ENCODE results near the gene SLC6A4.
"Not testable (repeated sequence)": the region's sequence is repeated elsewhere in the genome, so short reads cannot be mapped to it uniquely, and the experiment has no call there.

The SLC6A4 gene

DNA sequence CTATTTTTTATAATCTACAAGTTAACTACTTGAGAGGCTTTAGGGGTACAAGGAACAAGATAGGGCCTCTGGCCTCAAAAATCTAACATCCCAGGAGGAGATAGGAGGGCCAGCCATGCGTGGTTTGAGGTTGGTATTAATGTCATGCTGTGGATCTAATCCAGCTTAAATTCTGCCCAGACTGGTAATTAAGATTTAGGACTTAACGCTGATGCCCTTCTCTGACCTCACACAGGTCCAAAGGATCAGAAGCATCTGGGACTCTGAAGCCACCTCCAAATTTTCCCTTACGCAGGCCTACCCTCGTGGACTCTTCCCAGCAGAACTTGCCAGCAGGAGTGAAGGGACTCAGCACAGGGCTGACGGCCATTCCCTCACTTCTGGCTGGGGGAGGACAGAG, 15.1 kb downstream of the SLC6A4 start:
- DNase-seq (ENCODE audit: extremely low read depth in 1 of 2, low read depth in 1 of 2), result no peak

DNA sequence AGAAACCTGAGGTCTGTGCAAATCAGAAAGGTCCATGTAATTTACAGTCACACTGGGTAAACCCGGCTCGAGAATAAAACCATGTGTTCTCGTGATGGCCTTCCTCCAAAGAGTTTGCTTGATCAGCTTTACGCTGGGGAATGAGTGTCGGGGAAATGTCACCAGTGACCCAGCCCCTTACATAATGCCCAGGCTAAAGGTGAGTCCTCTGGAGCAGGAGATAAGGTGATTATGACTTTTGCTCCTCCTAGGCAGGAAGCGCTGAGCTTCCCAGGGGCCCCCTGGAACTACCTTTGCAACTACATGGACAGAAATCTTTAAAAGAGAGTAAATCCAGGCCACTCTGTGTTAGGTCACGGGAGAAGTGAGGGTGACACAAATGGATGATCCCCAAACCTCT, 15.7 kb downstream of the SLC6A4 start:
- no peak for DNase-seq (ENCODE audit: extremely low read depth in 1 of 2, low read depth in 1 of 2)

DNA sequence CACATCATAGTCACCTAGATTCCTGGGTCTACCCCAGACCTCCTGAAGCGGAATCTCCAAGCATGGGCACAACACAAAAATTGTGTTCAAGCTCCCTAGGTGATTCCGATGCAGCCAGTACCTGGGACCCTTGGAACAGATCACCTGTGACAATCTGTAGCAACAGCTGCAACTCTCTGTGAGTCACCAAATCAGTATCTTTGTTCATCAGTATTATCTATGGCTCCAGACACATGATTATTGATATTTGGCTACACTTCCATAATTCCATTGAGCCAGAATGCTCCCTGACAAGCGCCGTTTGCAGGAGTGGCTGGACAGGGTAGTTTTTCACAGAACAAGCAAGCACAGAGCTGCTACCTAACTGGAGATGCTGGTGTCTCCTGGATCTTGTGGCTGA, 16.2 kb downstream of the SLC6A4 start:
- DNase-seq (ENCODE audit: extremely low read depth in 1 of 2, low read depth in 1 of 2), result no peak

DNA sequence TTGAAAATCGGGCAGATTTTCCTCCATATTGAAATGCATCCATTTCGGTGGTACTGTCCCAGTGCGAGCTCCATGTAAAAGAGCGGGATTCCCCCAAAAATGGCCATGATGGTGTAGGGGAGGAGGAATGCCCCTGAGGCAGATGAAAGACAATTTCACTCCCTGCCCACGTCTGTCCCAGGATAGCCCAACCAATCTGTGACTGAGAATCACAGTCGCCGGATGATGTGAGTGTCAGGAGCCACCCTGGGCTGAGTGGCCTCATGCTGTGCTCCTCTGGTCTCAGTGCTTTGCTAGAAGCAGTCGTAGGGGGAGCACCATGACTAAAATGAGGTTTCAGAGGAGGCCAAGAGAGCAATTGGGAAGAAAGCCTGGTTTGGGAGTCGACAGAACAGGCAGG, 16.7 kb downstream of the SLC6A4 start:
- DNase-seq (ENCODE audit: extremely low read depth in 1 of 2, low read depth in 1 of 2), result no peak

DNA sequence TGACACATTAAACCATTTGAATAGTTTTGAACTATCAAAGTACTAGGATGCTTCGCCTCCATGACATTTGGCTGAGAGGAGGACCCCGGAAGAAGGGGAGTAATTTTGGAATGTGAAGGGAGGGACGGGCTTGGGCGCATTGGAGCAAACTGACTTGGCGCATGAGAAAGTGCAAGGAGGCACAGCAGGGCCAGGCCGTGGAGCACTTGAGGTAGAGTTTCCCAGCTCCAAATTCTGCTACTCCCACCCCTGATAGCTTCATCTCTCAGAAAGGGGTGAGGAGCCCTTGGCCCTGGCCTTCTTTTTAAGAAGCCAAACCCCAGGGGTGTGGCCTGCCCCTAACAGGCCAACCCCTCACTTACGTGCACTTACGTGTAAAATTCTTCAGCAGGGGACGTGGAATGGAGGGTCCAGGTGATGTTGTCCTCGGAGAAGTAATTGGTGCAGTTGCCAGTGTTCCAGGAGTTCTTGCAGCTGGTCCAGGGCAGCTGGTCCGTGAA, 17.7 kb downstream of the SLC6A4 start:
- DNase-seq (ENCODE audit: extremely low read depth in 1 of 2, low read depth in 1 of 2), result no peak

DNA sequence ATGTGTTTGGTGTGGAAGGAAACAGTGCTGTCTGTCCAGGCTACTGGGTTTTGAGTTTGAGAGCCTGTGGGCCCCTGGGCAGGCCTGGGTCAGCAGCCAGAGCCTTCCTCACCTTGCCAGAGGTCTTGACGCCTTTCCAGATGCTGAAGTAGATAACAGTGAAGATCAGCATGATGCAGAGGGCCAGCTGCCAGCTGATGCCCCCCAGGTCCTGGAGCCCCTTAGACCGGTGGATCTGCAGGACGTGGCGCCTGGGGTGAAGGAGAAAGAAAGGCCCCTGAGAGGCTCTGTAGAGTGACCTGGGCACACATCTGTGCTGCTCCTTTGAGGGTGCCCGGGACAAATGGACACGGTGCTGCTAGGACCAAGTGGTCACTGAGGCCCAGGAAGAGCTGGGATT, 18.4 kb downstream of the SLC6A4 start:
- no peak for DNase-seq (ENCODE audit: extremely low read depth in 1 of 2, low read depth in 1 of 2)

DNA sequence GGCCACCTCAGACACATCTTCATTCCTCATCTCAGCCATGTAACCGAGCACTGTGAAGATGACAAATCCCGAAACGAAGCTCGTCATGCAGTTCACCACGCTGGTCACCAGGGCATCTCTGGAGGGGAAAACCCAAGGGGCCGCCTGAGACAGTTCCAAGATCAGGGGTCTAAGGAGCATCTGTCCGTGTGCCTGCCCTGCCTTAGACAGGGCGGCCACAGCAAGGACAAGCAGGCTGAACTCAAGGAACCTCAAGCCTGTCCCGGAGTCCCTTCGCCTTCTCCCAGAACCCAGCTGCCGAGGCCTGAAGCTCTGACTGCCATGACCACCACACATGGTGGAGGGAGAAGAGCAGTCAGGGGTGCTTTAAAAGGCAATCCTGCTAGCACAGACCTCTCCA, 22.7 kb downstream of the SLC6A4 start:
- no peak for DNase-seq (ENCODE audit: extremely low read depth in 1 of 2, low read depth in 1 of 2)

DNA sequence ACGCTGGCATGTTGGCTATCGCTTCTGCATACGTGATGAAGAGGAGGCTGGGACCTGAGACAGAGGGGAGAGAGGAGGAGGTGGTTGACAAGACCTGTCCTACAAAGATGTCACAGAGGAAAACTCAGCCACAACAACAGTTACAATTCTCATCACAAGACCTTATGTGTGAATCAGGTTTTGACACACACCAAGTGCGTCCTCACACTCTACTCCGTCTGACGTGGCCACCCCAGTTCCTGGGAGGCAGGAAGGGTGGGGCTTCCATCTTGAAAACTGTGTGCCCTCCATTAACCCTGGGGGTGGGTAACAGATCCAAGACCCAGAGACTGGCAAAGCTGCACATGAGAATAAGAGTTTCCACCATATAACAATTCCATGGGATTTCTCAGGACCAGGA, 24.1 kb downstream of the SLC6A4 start:
- no peak for DNase-seq (ENCODE audit: extremely low read depth in 1 of 2, low read depth in 1 of 2)

DNA sequence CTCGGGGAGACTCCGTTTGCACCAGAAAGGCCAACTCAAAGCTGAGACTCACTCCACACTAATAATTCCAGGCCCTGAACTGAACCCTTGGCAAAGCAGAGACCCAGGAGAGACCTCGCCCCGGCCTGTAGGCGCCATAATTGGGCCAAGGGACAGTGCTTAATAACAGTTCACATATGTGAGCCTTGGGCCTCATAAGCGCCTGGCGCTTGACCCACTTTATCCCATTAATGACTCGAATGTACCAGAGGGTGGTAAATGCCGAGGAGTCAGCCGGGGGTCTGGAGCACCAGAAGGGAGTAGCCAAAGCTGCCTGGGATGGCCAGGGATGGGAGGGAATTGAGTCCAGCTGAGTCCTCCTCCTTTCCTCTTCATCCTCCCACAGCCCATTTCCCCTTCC, 24.6 kb downstream of the SLC6A4 start:
- DNase-seq (ENCODE audit: extremely low read depth in 1 of 2, low read depth in 1 of 2), result no peak

DNA sequence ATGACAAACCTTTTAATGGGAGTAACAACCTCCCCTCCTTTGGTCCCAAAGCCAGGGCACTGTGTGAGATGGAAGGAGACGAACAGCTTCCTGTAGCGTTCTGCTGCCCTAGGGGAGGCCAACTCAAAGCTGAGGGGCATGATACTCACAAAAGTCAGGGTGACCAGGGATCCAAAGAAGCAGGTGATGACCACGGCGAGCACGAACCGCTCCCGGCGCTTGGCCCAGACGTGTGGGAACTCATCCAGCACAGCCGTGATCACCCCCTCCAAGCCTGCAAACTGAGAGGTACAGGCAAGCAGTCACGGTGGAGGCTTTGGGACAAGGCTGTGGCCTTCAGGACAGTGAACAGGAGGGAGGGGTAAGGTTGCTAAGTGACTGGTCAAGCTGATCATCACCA, 25.1 kb downstream of the SLC6A4 start:
- no peak for DNase-seq (ENCODE audit: extremely low read depth in 1 of 2, low read depth in 1 of 2)

DNA sequence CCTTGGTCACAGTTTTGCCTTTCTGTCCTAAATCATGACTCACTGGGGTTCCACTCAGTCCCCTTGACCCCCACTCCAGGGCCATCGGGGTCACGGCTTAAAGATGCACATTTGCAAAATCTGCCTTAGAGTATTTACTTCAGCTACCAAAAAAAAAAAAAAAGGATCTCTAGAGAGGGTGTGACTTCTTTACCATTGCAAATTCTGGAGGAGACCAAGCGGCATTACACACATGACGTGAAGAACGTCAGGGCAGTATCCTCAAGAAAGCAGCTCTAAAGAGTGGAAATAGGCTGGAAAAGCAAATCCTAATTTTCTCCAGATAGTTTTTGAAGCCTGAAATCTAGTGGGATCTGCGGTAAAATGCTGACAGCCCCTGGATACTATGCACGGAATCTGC, 25.6 kb downstream of the SLC6A4 start:
- DNase-seq (ENCODE audit: extremely low read depth in 1 of 2, low read depth in 1 of 2), result no peak

DNA sequence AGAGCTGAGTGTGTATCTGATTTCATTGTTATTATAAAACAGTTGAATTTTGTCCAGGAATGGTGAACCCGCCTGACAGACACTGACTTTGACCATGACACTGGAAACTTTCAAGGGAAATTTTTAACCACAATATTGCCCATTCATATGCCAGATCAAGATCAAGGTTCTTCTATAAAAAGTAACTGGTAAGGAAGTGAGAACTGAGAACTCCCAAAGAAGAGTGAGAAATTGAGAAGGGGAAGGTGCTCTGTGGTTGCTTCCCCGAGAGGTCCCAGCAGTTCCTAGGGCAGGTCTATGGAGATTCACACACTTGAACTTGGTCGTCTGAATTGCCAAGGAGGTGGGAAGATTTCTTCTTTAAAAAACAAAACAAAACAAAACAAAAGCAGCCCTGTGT, 27.3 kb downstream of the SLC6A4 start:
- DNase-seq (ENCODE audit: extremely low read depth in 1 of 2, low read depth in 1 of 2), result no peak

DNA sequence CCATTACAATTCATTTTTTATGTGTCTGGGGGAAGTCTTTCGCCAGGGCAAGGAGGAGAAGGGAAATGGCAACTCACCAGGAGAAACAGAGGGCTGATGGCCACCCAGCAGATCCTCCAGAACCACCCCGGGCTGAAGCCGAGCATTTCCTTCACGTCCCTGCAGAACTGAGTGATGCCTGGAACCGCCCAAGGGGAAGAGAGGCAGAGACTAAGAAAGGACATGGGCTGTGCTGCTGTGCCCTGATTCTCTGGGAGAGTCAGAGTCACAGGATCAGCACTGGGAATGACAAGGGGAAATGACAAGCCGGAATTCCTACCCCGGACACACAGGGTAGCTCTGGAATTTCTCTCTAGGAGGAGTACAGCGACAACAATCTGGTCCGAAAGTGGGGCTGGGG, 27.8 kb downstream of the SLC6A4 start:
- no peak for DNase-seq (ENCODE audit: extremely low read depth in 1 of 2, low read depth in 1 of 2)

DNA sequence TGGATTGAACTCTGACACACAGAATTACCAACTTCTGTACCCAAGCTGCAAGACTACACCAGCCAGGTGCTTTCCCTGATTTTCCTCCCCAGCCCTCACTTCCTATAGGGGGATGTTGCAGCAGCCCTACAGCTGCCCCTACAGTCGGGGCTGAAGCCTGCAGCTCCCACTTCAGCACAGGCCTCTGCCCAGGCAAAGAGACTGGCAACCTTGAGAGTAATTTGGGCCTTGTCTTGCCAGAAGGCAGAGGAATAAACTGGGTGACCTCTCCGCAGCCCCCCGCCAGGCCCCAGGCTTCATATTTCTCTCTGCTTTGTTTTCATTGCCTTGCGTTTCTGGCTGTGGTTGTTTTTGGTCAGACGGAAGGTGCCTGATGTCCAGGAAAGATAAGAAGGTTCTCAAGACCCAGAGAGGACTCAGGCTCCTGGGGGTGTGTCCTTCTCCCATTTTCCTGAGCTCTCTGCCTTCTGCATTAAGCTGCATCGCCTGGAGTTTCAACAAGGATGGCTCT, 32.0 kb downstream of the SLC6A4 start:
- no peak for DNase-seq (ENCODE audit: extremely low read depth in 1 of 2, low read depth in 1 of 2)

DNA sequence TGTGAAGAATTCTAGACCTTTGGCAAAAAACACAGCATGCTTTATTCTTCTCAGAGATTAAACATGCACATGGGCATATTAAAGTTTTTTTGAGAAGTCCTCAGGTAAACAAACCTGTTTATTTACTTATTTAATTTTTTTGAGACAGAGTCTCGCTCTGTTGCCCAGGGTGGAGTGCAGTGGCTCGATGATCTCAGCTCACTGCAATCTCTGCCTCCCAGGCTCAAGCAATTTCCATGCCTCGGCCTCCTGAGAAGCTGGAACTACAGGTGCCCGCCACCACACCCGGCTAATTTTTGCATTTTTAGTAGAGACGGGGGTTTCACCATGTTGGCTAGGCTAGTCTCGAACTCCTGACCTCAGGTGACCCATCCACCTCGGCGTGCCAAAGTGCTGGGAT, 34.8 kb downstream of the SLC6A4 start:
- not testable (repeated sequence) for DNase-seq (ENCODE audit: extremely low read depth in 1 of 2, low read depth in 1 of 2)

DNA sequence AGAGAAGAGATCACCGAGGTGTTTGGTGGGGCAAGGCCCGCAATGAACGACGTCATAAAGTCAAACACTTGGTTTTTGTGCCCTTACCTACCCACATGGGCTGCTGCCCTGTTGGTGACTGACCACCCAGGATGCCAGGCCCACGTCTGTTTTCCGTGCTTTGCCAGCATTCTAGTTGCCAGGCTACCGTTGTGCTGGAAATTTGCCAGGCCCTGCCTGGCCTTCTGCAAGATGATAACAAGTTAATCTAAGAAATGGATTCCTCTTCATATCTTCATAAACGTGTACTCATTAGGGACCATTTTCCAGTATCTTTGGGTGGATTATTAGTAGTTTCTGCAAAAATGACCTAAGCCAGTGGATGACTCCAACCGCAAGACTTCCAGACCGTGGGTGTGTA, 35.4 kb downstream of the SLC6A4 start:
- no peak for DNase-seq (ENCODE audit: extremely low read depth in 1 of 2, low read depth in 1 of 2)

DNA sequence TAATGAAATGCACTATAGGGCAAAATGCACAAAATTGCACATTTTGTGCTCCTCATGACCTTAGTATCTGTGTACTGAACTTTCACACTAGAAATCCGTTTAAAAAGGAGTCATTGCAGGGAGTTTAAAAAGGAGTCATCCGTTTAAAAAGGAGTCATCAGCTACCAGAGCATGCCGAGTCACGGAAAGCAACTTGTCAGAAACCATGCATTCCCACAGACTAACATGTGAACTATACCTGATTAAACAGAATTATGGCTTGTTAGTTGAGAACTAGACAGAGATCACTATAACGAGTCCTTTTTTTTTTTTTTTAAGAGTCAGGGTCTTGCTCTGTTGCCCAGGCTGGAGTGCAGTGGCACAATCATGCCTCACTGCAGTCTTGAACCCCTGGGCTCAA, 35.9 kb downstream of the SLC6A4 start:
- DNase-seq (ENCODE audit: extremely low read depth in 1 of 2, low read depth in 1 of 2), result no peak

DNA sequence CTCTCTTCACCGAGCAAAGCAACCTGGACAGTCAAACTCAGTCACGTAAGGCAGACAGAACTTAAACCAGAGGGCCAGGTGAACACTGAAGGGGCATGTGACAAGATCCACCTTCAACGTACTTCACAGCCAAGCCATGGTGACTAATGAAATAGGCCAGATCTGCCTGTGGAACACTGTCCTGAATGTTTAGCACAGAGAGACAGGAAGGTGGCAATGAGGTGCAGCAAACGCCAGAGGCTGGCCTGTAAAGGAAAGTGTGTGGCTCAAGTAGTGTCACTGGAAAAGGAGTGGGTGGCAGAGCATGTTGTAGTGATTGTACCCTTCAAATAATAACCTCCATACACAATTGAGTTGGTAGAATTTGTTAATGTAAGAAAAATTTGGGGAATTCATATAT, 38.1 kb downstream of the SLC6A4 start:
- DNase-seq (ENCODE audit: extremely low read depth in 1 of 2, low read depth in 1 of 2), result no peak

DNA sequence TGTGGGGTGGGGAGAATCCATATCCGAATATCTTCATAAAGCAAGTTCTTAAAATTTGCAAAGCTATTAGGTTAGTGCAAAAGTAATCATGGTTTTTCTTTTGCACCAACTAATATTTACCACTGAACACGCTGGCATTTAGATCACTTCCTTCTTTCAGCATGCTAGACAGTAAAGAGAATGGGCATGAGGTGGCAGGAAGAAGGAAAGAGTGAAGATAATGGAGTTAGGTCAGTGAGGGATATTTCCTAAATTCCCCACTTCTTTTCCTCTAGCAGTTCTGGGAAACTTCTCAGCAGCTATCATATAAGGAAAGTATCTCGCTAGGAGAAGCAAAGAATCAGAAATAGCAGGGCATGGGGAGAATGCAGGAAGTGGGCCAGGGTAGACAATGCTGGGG, 39.0 kb downstream of the SLC6A4 start:
- DNase-seq (ENCODE audit: extremely low read depth in 1 of 2, low read depth in 1 of 2), result no peak

DNA sequence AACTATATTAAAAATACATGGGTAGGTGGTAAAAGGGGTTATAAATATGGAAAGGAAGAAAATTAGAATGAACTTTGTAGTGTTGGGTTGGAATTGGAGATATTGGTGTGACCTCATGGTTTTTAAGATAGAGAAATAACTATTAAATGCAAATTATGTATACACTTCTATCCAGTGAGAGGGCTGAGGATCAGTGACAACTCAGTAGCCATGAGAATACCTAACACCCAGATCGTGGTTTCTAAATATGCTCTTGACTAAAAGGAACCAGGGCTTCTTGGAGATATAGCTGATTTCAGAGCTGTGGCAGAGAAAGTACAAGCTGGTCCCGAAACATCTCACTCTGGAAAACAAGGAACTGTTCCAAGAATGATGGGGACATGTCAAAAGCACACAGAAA, 44.4 kb downstream of the SLC6A4 start:
- no peak for DNase-seq (ENCODE audit: extremely low read depth in 1 of 2, low read depth in 1 of 2)

DNA sequence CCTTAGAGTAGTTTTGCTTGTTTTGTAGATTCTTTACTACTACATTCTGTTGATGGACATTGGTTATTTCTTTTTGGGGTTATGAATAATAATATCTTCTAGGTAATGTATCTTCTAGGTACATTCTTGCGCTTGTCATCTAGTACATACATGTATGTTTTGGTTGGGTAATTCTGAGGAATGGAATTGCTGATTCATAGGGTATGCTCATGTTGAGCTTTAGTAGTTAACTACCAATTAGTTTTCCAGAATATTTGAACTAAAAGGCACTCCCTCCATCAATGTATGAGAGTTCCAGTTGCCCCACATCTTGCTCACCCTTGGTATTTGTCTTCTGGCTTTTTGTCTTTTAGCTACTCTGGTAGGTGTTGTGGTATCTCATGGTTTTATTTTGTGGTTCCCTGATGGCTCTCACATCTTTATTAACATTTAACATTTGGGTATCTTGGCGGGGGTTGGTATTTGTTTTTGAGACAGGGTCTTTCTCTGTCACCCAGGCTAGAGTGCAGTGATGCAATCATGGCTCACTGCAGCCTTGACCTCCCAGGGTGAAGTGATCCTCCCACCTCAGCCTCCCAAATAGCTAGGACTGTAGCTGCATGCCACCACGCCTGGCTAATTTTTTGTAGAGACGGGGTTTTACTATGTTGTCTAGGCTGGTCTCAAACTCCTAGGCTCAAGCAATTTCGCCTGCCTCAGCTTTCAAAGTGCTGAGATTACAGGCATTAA, 47.1 kb downstream of the SLC6A4 start:
- DNase-seq (ENCODE audit: extremely low read depth in 1 of 2, low read depth in 1 of 2), result no peak

DNA sequence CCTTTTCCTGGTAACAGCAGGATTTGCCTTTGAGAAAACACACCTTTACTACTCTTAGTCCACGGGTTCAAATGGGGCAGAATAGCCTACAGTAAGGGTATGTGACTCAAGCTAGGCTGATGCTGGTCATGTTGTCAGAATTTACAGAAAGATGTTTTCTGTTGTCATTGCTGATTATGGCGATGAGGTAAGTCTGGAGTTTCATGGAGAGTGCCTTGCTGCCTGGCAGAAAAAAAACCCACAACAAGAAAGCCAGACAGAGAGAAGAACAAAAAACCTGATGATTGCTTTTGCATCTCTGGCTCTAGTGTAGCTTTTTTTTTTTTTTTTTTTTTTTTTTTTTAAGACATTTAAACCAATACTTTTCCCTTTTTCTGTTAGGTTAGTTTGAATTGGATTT, 47.9 kb downstream of the SLC6A4 start:
- DNase-seq (ENCODE audit: extremely low read depth in 1 of 2, low read depth in 1 of 2), result no peak

DNA sequence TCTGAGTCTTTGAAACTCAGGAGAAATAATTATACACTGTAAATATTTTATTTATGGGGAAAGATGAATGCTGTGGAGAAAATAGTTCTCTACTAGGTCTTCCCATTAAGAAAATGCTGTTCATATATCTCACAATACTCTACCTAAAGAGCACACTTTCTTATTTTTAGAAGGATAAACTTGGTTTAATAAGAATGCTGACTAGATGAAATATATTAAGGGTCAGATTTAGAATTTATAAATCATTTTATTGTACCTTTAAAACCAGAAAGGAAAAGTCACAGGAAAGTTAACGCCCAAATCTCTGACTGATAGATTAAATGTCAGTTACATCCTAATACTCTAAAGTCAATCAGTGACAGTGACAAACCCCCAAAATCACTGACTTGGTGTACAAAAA, 48.7 kb downstream of the SLC6A4 start:
- DNase-seq (ENCODE audit: extremely low read depth in 1 of 2, low read depth in 1 of 2), result no peak
